Activated CD4-positive, alpha-beta T cell treated with anti-CD3 and anti-CD28 coated beads for 48 hours (primary cell): ENCODE data around the gene CCL17.

Experiments used
- DNase-seq: peaks from one replicate; pipeline ENCODE4 v3.0.0-alpha.2; 2020

The CCL17 gene

GRCh38 chr16:57401943-57402640 lies 2.5 kb upstream of the CCL17 start:
- DNase-seq, result no peak

- DNase-seq, result no peak
Measured at GRCh38 chr16:57405097-57405496, 530 bp downstream of the CCL17 start.

- DNase-seq, result no peak
Measured at GRCh38 chr16:57406881-57407280, 2.3 kb downstream of the CCL17 start.

GRCh38 chr16:57407521-57408353 lies 3.2 kb downstream of the CCL17 start:
- no peak for DNase-seq

- DNase-seq, result no peak
Measured at GRCh38 chr16:57409065-57409464, 4.5 kb downstream of the CCL17 start.

- no peak for DNase-seq
Measured at GRCh38 chr16:57409870-57410587, 5.5 kb downstream of the CCL17 start.

- DNase-seq, result no peak
Measured at GRCh38 chr16:57411362-57411976, 6.9 kb downstream of the CCL17 start.

- no peak for DNase-seq
Measured at GRCh38 chr16:57412584-57412983, 8.0 kb downstream of the CCL17 start.

GRCh38 chr16:57413301-57413730 lies 8.7 kb downstream of the CCL17 start:
- DNase-seq, result no peak

- no peak for DNase-seq
Measured at GRCh38 chr16:57413733-57414132, 9.2 kb downstream of the CCL17 start.

GRCh38 chr16:57416084-57416483 lies 11.5 kb downstream of the CCL17 start:
- DNase-seq, result no peak

- DNase-seq, result no peak
Measured at GRCh38 chr16:57419506-57419905, 14.9 kb downstream of the CCL17 start.

- DNase-seq, result no peak
Measured at GRCh38 chr16:57422026-57422944, 17.7 kb downstream of the CCL17 start.

- no peak for DNase-seq
Measured at GRCh38 chr16:57423152-57423551, 18.6 kb downstream of the CCL17 start.

GRCh38 chr16:57424583-57424982 lies 20.0 kb downstream of the CCL17 start:
- DNase-seq, result no peak

GRCh38 chr16:57426356-57426755 lies 21.8 kb downstream of the CCL17 start:
- no peak for DNase-seq

- no peak for DNase-seq
Measured at GRCh38 chr16:57427307-57427706, 22.7 kb downstream of the CCL17 start.

GRCh38 chr16:57427824-57428223 lies 23.3 kb downstream of the CCL17 start:
- DNase-seq, result no peak

GRCh38 chr16:57430955-57431354 lies 26.4 kb downstream of the CCL17 start:
- DNase-seq, result no peak

- no peak for DNase-seq
Measured at GRCh38 chr16:57432505-57432904, 27.9 kb downstream of the CCL17 start.

- no peak for DNase-seq
Measured at GRCh38 chr16:57432989-57433388, 28.4 kb downstream of the CCL17 start.

GRCh38 chr16:57434003-57434402 lies 29.4 kb downstream of the CCL17 start:
- no peak for DNase-seq
